HEK293 (cell line): Measurements from ENCODE around the gene PCA3.
A peak's percentile ranks its signal among the peaks of the same experiment; 100 is the strongest.

Source experiments
- ATF2 ChIP-seq: fragments of 450-650 bp; formaldehyde crosslinking; IDR thresholded peaks from 2 replicates; pipeline ENCODE4 v1.5.1; 2016; ENCODE audit warnings: missing biosample characterization, missing genetic modification characterization, low read depth
- CTCF ChIP-seq: fragments of 450-650 bp; formaldehyde crosslinking; IDR thresholded peaks from 2 replicates; pipeline ENCODE4 v1.5.1; 2016; ENCODE audit warnings: missing biosample characterization, missing genetic modification characterization
- GFI1B ChIP-seq: fragments of 450-650 bp; formaldehyde crosslinking; IDR thresholded peaks from 2 replicates; pipeline ENCODE4 v1.5.1; 2016; ENCODE audit warnings: missing biosample characterization, missing genetic modification characterization
- PRDM1 ChIP-seq: fragments of 450-650 bp; formaldehyde crosslinking; IDR thresholded peaks from 2 replicates; pipeline ENCODE4; 2016; ENCODE audit warnings: missing biosample characterization, missing genetic modification characterization
- ZBTB7A ChIP-seq: fragments of 450-650 bp; formaldehyde crosslinking; IDR thresholded peaks from 2 replicates; pipeline ENCODE4 v1.5.1; 2016; ENCODE audit warnings: low read depth, missing biosample characterization, missing genetic modification characterization
- ZFP37 ChIP-seq: fragments of 450-650 bp; formaldehyde crosslinking; IDR thresholded peaks from 2 replicates; pipeline ENCODE4 v1.5.1; 2016; ENCODE audit warnings: missing biosample characterization, missing genetic modification characterization
- ZNF140 ChIP-seq: fragments of 450-650 bp; formaldehyde crosslinking; IDR thresholded peaks from 2 replicates; pipeline ENCODE4 v1.5.1; 2016; ENCODE audit warnings: missing biosample characterization, missing genetic modification characterization
- ZNF155 ChIP-seq: fragments of 450-650 bp; formaldehyde crosslinking; IDR thresholded peaks from 2 replicates; pipeline ENCODE4 v1.5.1; 2016; ENCODE audit warnings: missing biosample characterization, missing genetic modification characterization
- ZNF274 ChIP-seq, 2 experiments: fragments of 200-500 bp in 1 of 2; fragments of 450-650 bp in 1 of 2; sonication (Bioruptor generic) in 1 of 2; formaldehyde crosslinking in 1 of 2; IDR thresholded peaks; 2 replicates each; pipeline versions ENCODE4 v1.5.1 to v1.6.1; 2014 to 2016; ENCODE audit warnings: borderline replicate concordance in 1 of 2, inconsistent platforms in 1 of 2, low read length in 1 of 2, missing biosample characterization in 1 of 2, missing genetic modification characterization in 1 of 2
- ZNF560 ChIP-seq: fragments of 450-650 bp; formaldehyde crosslinking; IDR thresholded peaks from 2 replicates; pipeline ENCODE4 v1.5.1; 2017; ENCODE audit warnings: missing biosample characterization, missing genetic modification characterization, borderline replicate concordance
- ZNF701 ChIP-seq: fragments of 450-650 bp; formaldehyde crosslinking; IDR thresholded peaks from 2 replicates; pipeline ENCODE4 v1.5.1; 2016; ENCODE audit warnings: missing biosample characterization, missing genetic modification characterization
- TF ChIP-seq, protein P1 (sequence below): fragments of 450-650 bp; formaldehyde crosslinking; IDR thresholded peaks from 2 replicates; pipeline ENCODE4 v1.5.1; 2016; ENCODE audit warnings: missing biosample characterization, missing genetic modification characterization
- TF ChIP-seq, protein P2 (sequence below): fragments of 450-650 bp; formaldehyde crosslinking; optimal IDR thresholded peaks from 2 replicates; pipeline ENCODE3; 2016; ENCODE audit warnings: missing biosample characterization, mild to moderate bottlenecking, missing genetic modification characterization

DNA sequence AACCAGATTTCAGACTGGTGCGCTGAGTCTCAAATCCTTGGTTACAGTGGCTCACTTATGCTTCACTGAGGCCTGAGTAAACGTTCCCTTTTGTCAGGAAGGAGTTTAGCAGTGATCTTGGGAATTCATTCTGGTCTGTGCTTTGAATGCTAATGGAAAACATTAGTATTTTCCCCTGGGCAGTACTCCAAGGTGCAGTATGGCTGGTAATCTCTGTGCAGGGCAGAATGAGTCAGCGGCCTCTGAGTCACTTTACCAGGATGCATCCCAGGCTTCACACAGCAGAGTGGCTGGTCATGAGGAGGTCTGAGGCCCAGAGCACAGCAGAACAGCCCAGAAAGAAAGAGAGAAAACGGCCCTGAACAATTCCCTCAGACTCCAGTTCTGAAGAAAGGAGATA is 54.0 kb downstream of the PCA3 start:
- TF ChIP-seq CTCF (tag by site-specific recombination) (no peak), ZNF560 (tag by site-specific recombination) (no peak), GFI1B (no peak), ZNF274 (IDR thresholded peaks at IDR 0.05; ENCODE audit: low read length) (no peak), ZNF274 (tag by site-specific recombination; IDR thresholded peaks at IDR 0.05; ENCODE audit: borderline replicate concordance) (no peak), ZBTB7A (tag by site-specific recombination) (no peak), PRDM1 (tag by site-specific recombination) (peak; percentile 43; the same call in 1 of the 2 replicates), ZNF155 (no peak), ZFP37 (tag by site-specific recombination) (no peak), ATF2 (tag by site-specific recombination) (no peak), ZNF140 (tag by site-specific recombination) (no peak), ZNF701 (tag by site-specific recombination) (no peak)
- TF ChIP-seq, protein P1, sequence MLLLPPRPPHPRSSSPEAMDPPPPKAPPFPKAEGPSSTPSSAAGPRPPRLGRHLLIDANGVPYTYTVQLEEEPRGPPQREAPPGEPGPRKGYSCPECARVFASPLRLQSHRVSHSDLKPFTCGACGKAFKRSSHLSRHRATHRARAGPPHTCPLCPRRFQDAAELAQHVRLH (tag by site-specific recombination), result no peak
- TF ChIP-seq, protein P2, sequence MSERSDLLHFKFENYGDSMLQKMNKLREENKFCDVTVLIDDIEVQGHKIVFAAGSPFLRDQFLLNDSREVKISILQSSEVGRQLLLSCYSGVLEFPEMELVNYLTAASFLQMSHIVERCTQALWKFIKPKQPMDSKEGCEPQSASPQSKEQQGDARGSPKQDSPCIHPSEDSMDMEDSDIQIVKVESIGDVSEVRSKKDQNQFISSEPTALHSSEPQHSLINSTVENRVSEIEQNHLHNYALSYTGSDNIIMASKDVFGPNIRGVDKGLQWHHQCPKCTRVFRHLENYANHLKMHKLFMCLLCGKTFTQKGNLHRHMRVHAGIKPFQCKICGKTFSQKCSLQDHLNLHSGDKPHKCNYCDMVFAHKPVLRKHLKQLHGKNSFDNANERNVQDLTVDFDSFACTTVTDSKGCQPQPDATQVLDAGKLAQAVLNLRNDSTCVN, result no peak
